A549 (cell line): ENCODE measurements around the gene CNTN5.

Experiments
- BHLHE40 ChIP-seq: IDR thresholded peaks from 2 replicates; pipeline ENCODE4 v1.6.1; 2012; ENCODE audit warnings: low read depth, low read length, inconsistent platforms
- E2F6 ChIP-seq: IDR thresholded peaks from 2 replicates; pipeline ENCODE4 v1.6.1; 2012; ENCODE audit warnings: low read depth, borderline replicate concordance
- JUN ChIP-seq, 2 experiments: fragments of >200 bp; sonication (Bioruptor Twin); formaldehyde crosslinking; IDR thresholded peaks; 2 replicates in 1 of 2; 3 replicates in 1 of 2; pipeline ENCODE4 v1.6.1; 2016 to 2017
- JUNB ChIP-seq: fragments of >200 bp; sonication (Bioruptor Twin); formaldehyde crosslinking; IDR thresholded peaks from 2 replicates; pipeline ENCODE4 v1.6.1; 2016
- MAZ ChIP-seq: fragments of 150-350 bp; IDR thresholded peaks from 2 replicates; pipeline ENCODE4 v1.6.1; 2014; ENCODE audit warnings: antibody characterized with exemption, low read depth, low read length, borderline replicate concordance
- MYC ChIP-seq: IDR thresholded peaks from 2 replicates; pipeline ENCODE4 v1.6.1; 2012; ENCODE audit warnings: mild to moderate bottlenecking, inconsistent platforms, low read length, improper control_type of control experiment, borderline replicate concordance
- NPAS2 ChIP-seq: fragments of 250-450 bp; sonication (Bioruptor Pico); IDR thresholded peaks from 2 replicates; pipeline ENCODE4 v1.8.0; 2022; ENCODE audit warnings: mild to moderate bottlenecking, moderate library complexity, borderline replicate concordance
- POLR2A ChIP-seq: IDR thresholded peaks from 2 replicates; pipeline ENCODE4 v1.6.1; 2012; ENCODE audit warnings: mild to moderate bottlenecking, low read length
- ZSCAN20 ChIP-seq: fragments of 250-450 bp; sonication (Bioruptor Pico); IDR thresholded peaks from 2 replicates; pipeline ENCODE4 v1.8.0; 2022; ENCODE audit warnings: mild to moderate bottlenecking, moderate library complexity
- TF ChIP-seq, protein P1 (sequence below): fragments of >200 bp; sonication (Bioruptor Twin); formaldehyde crosslinking; IDR thresholded peaks from 3 replicates; pipeline ENCODE4 v1.5.1; 2016

- TF ChIP-seq JUN (IDR thresholded peaks at IDR 0.05) (no peak), POLR2A (no peak), E2F6 (no peak), NPAS2 (no peak), BHLHE40 (no peak), MAZ (no peak), ZSCAN20 (CRISPR knock-in tag) (no peak), JUNB (no peak), MYC (no peak)
- TF ChIP-seq, protein P1, sequence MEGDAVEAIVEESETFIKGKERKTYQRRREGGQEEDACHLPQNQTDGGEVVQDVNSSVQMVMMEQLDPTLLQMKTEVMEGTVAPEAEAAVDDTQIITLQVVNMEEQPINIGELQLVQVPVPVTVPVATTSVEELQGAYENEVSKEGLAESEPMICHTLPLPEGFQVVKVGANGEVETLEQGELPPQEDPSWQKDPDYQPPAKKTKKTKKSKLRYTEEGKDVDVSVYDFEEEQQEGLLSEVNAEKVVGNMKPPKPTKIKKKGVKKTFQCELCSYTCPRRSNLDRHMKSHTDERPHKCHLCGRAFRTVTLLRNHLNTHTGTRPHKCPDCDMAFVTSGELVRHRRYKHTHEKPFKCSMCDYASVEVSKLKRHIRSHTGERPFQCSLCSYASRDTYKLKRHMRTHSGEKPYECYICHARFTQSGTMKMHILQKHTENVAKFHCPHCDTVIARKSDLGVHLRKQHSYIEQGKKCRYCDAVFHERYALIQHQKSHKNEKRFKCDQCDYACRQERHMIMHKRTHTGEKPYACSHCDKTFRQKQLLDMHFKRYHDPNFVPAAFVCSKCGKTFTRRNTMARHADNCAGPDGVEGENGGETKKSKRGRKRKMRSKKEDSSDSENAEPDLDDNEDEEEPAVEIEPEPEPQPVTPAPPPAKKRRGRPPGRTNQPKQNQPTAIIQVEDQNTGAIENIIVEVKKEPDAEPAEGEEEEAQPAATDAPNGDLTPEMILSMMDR = no peak
Observed at GRCh38 chr11:100296051-100296679, 1275.4 kb downstream of the CNTN5 start.
